SK-N-SH (cell line): ENCODE results near the gene CNTN2. TPM values are rescaled to one million over a fixed set of nuclear protein-coding genes. Genes with fewer than 3 reads are reported as not detected.

Experiments
- CTCF ChIA-PET: fragments of 300-600, 350-600 bp; formaldehyde crosslinking; extraction: SDS; loops from one replicate; lab custom pipeline; 2021; lab: Yijun Ruan, JAX
- POLR2A ChIA-PET: fragments of 350-600 bp; sonication (Branson Sonifier 250); formaldehyde crosslinking; extraction: SDS; loops from one replicate; lab custom pipeline; 2020; ENCODE audit warnings: antibody characterized with exemption, inconsistent platforms; lab: Yijun Ruan, JAX
- DNase-seq: peaks from one replicate; pipeline ENCODE4 v3.0.0; 2012
- H2AFZ ChIP-seq: fragments of 200-600 bp; sonication (generic); 2 replicates; pipeline ENCODE4 v1.8.1; 2016; ENCODE audit warnings: antibody characterized with exemption, mild to moderate bottlenecking, low read depth
- H3F3A ChIP-seq: fragments of 200-600 bp; sonication (generic); replicated peaks from 2 replicates; pipeline ENCODE3; 2016; ENCODE audit warnings: antibody characterized with exemption, mild to moderate bottlenecking; ENCODE audit not compliant: insufficient read depth
- H3K27ac ChIP-seq, 2 experiments: fragments of 200-500 bp in 1 of 2; fragments of 200-600 bp in 1 of 2; sonication (Bioruptor generic) in 1 of 2; sonication (generic), shearing (Covaris generic) in 1 of 2; 2 replicates each; pipeline versions ENCODE4 v1.5.1 to v1.6.1; 2014 to 2016; ENCODE audit warnings: low read depth in 2 of 2, inconsistent platforms in 1 of 2, low read length in 1 of 2, mild to moderate bottlenecking in 1 of 2, mixed read lengths in 1 of 2
- H3K27me3 ChIP-seq: fragments of 200-600 bp; sonication (generic), shearing (Covaris generic); 2 replicates; pipeline ENCODE4 v1.6.1; 2016; ENCODE audit warnings: mixed run types; ENCODE audit not compliant: insufficient read depth
- H3K36me3 ChIP-seq, 2 experiments: fragments of 200-500 bp in 1 of 2; fragments of 200-600 bp in 1 of 2; sonication (Bioruptor generic) in 1 of 2; sonication (generic) in 1 of 2; replicated peaks in 1 of 2; 2 replicates each; pipeline versions ENCODE3 to v1.5.1; 2014 to 2016; ENCODE audit warnings: low read length in 1 of 2, mild to moderate bottlenecking in 1 of 2; ENCODE audit not compliant: insufficient read depth in 2 of 2, control insufficient read depth in 1 of 2
- H3K4me1 ChIP-seq, 2 experiments: fragments of 200-500 bp in 1 of 2; fragments of 200-600 bp in 1 of 2; sonication (Bioruptor generic) in 1 of 2; sonication (generic), shearing (Covaris generic) in 1 of 2; 2 replicates each; pipeline versions ENCODE4 v1.5.1 to v1.6.1; 2014 to 2016; ENCODE audit warnings: low read depth in 1 of 2, low read length in 1 of 2, mixed run types in 1 of 2; ENCODE audit not compliant: insufficient read depth in 2 of 2, control insufficient read depth in 1 of 2
- H3K4me2 ChIP-seq: fragments of 200-600 bp; sonication (generic), shearing (Covaris generic); 2 replicates; pipeline ENCODE4 v1.6.1; 2017; ENCODE audit warnings: mixed run types
- H3K4me3 ChIP-seq, 2 experiments: fragments of 200-500 bp in 1 of 2; fragments of 200-600 bp in 1 of 2; sonication (Bioruptor generic) in 1 of 2; sonication (generic), shearing (Covaris generic) in 1 of 2; 2 replicates each; pipeline versions ENCODE4 v1.5.1 to v1.8.1; 2014 to 2016; ENCODE audit warnings: low read depth in 2 of 2, inconsistent platforms in 1 of 2, low read length in 1 of 2, mild to moderate bottlenecking in 1 of 2, mixed read lengths in 1 of 2, moderate library complexity in 1 of 2
- H3K79me2 ChIP-seq: fragments of 200-600 bp; sonication (generic); 2 replicates; pipeline ENCODE4 v1.8.1; 2017; ENCODE audit warnings: mild to moderate bottlenecking; ENCODE audit not compliant: insufficient read depth
- H3K9ac ChIP-seq: fragments of 200-600 bp; sonication (generic); 2 replicates; pipeline ENCODE4 v1.6.1; 2017; ENCODE audit warnings: mixed run types
- H3K9me2 ChIP-seq: fragments of 200-600 bp; sonication (generic); 2 replicates; pipeline ENCODE4 v1.6.1; 2017; ENCODE audit warnings: mixed run types
- H3K9me3 ChIP-seq: fragments of 200-600 bp; sonication (generic); 2 replicates; pipeline ENCODE4 v1.6.1; 2017; ENCODE audit warnings: mixed run types, mild to moderate bottlenecking, moderate library complexity
- H4K20me1 ChIP-seq: fragments of 200-600 bp; sonication (generic); 2 replicates; pipeline ENCODE4 v1.6.1; 2017; ENCODE audit warnings: mild to moderate bottlenecking, mixed run types; ENCODE audit not compliant: insufficient read depth
- CHD2 ChIP-seq: fragments of 150-350 bp; IDR thresholded peaks from 2 replicates; pipeline ENCODE4 v1.6.1; 2018; ENCODE audit warnings: low read length; ENCODE audit not compliant: partially characterized antibody
- ELF1 ChIP-seq: IDR thresholded peaks from 2 replicates; pipeline ENCODE4 v1.4.0; 2012
- EP300 ChIP-seq, 2 experiments: IDR thresholded peaks; 2 replicates each; pipeline versions ENCODE4 v1.4.0 to v1.6.1; 2012; ENCODE audit warnings: borderline replicate concordance in 1 of 2, low read depth in 1 of 2, low read length in 1 of 2
- EZH2phosphoT487 ChIP-seq: fragments of 200-600 bp; sonication (generic); IDR thresholded peaks from 2 replicates; pipeline ENCODE4 v1.6.1; 2017; ENCODE audit warnings: low read depth, mixed run types, mild to moderate bottlenecking, antibody characterized with exemption, moderate library complexity, borderline replicate concordance
- FOSL2 ChIP-seq: IDR thresholded peaks from 2 replicates; pipeline ENCODE4 v1.4.0; 2012; ENCODE audit warnings: low read depth, mild to moderate bottlenecking, moderate library complexity, borderline replicate concordance
- FOXJ3 ChIP-seq: sonication (generic); formaldehyde crosslinking; IDR thresholded peaks from 2 replicates; pipeline ENCODE4 v1.5.1; 2020; ENCODE audit warnings: mild to moderate bottlenecking, missing genetic modification reagents
- FOXM1 ChIP-seq: IDR thresholded peaks from 2 replicates; pipeline ENCODE4 v1.4.0; 2012; ENCODE audit warnings: low read depth, mild to moderate bottlenecking
- GABPA ChIP-seq: IDR thresholded peaks from 2 replicates; pipeline ENCODE4 v1.4.0; 2012; ENCODE audit warnings: low read depth, mild to moderate bottlenecking
- JUND ChIP-seq: IDR thresholded peaks from 2 replicates; pipeline ENCODE4 v1.4.0; 2012
- MXI1 ChIP-seq: IDR thresholded peaks from 2 replicates; pipeline ENCODE4 v1.6.1; 2012; ENCODE audit warnings: mild to moderate bottlenecking, low read depth, low read length, improper control_type of control experiment
- NRF1 ChIP-seq: IDR thresholded peaks from 2 replicates; pipeline ENCODE4 v1.6.1; 2012; ENCODE audit warnings: low read depth, mild to moderate bottlenecking, low read length
- POLR2AphosphoS5 ChIP-seq: IDR thresholded peaks from 2 replicates; pipeline ENCODE4 v1.6.1; 2012; ENCODE audit warnings: low read depth, low read length
- RAD21 ChIP-seq: IDR thresholded peaks from 2 replicates; pipeline ENCODE4 v1.6.1; 2012; ENCODE audit warnings: mild to moderate bottlenecking, low read length
- RCOR1 ChIP-seq: fragments of 150-350 bp; IDR thresholded peaks from 2 replicates; pipeline ENCODE4 v1.6.1; 2017; ENCODE audit warnings: antibody characterized with exemption, low read length
- SIN3A ChIP-seq: IDR thresholded peaks from 2 replicates; pipeline ENCODE4 v1.6.1; 2012; ENCODE audit warnings: low read depth, mild to moderate bottlenecking, low read length, moderate library complexity, borderline replicate concordance
- SMC3 ChIP-seq: IDR thresholded peaks from 2 replicates; pipeline ENCODE4 v1.6.1; 2012; ENCODE audit warnings: low read depth, low read length, improper control_type of control experiment
- TAF1 ChIP-seq: IDR thresholded peaks from 2 replicates; pipeline ENCODE4 v1.6.1; 2012; ENCODE audit warnings: low read depth, mild to moderate bottlenecking, low read length, moderate library complexity, borderline replicate concordance
- TCF12 ChIP-seq: IDR thresholded peaks from 2 replicates; pipeline ENCODE4 v1.4.0; 2012
- TEAD4 ChIP-seq: IDR thresholded peaks from 2 replicates; pipeline ENCODE4 v1.4.0; 2012; ENCODE audit warnings: mild to moderate bottlenecking, borderline replicate concordance; ENCODE audit not compliant: insufficient read depth
- YY1 ChIP-seq: IDR thresholded peaks from 2 replicates; pipeline ENCODE4 v1.4.0; 2012; ENCODE audit warnings: low read depth, mild to moderate bottlenecking
- WGBS: methylation state at CpG from one replicate; pipeline ENCODE4 v1.1.6; 2017; ENCODE audit warnings: low lambda C conversion rate; 5-methylcytosine and 5-hydroxymethylcytosine counted together
- polyA plus RNA-seq, 3 experiments: library from polyadenylated mRNA; depleted of rRNA; stranded (reverse); fragments of >200 nt; gene quantifications; 2 replicates each; pipeline ENCODE4 v1.2.3, GENCODE V29; 2012
- TF ChIP-seq, protein P1 (sequence below): IDR thresholded peaks from 2 replicates; pipeline ENCODE4 v1.4.0; 2012; ENCODE audit warnings: low read depth, borderline replicate concordance
- TF ChIP-seq, protein P2 (sequence below): IDR thresholded peaks from 2 replicates; pipeline ENCODE4 v1.6.1; 2012; ENCODE audit warnings: mild to moderate bottlenecking, low read depth, low read length, moderate library complexity
- TF ChIP-seq, protein P3 (sequence below): IDR thresholded peaks from 2 replicates; pipeline ENCODE4 v1.4.0; 2012; ENCODE audit warnings: low read depth
- TF ChIP-seq, protein P4 (sequence below): fragments of 150-350 bp; IDR thresholded peaks from 2 replicates; pipeline ENCODE4 v1.6.1; 2016; ENCODE audit warnings: mild to moderate bottlenecking, low read depth, low read length
- TF ChIP-seq, protein P5 (sequence below): IDR thresholded peaks from 2 replicates; pipeline ENCODE4 v1.4.0; 2012; ENCODE audit warnings: low read depth, borderline replicate concordance

CNTN2 gene
- polyA plus RNA-seq, 1 of the 3 experiments (the other 2 are of a cell fraction), result 0.02 TPM

DNA sequence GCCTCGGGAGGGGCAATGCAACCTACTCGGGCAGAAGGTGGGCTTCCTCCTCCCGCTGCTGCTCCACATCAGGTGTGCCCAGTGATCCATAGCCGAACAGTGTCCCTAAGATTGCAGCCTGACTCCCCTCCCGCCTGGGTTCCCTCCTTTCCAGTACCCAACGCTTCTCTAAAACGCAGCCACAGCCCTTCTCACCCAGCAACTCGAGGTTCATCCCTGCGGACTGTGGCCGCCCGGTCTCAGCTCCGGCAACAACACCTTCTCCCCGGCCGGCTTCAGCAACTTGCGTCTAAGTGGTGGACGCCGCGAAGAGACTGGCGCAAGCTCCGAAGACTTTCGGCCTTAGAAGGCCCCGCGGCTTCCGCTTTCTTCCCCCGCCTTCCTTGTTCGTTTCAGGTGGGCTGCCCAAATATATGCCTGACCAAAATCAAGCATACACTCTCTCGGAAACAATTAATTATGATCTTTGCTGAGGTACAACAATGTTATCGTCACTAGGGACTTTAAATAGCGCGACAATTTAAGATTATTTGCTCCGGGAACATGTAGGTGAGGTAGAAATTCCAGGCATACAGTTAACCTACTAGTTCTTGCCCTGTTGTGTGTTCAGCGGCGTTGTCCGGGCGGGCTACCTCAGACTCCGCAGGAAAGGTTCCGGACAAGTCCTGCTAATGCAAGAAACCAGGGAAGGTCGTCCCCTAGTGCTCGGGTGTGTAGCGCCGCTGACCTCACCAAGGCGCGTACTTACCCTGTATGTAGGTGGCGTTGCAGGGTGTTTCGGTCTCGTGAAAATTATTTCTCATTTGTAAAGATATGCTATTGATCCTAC lies 78.9 kb downstream of the CNTN2 start, which contains the start of gene RBBP5:
TSS of gene RBBP5 (minus strand) at position 319 of the 829 bp plus-strand sequence. CDS start at position 214, 105 bp downstream.
- peaks cover 11 to 17% of the 10 kb centered on the region in 2 experiments; a peak in 3 of 4 replicates for H3K4me1 ChIP-seq
- H3K4me2 ChIP-seq, result peak within 1 kb of the TSS; percentile 87
- H2AFZ ChIP-seq, result peak within 1 kb of the TSS; percentile 94
- peak; percentile 84 for DNase-seq
- H3K9me3 ChIP-seq, result no peaks in the 10 kb centered on the region
- no peaks in the 10 kb centered on the region for H3K9me2 ChIP-seq
- no peaks in the 10 kb centered on the region for H4K20me1 ChIP-seq
- peak within 1 kb of the TSS; percentile 80 to 92 for H3K4me3 ChIP-seq
- peak within 1 kb of the TSS; percentile 87 to 96 for H3K27ac ChIP-seq
- H3K9ac ChIP-seq, result peak within 1 kb of the TSS; percentile 95
- no peaks in the 10 kb centered on the region for H3K27me3 ChIP-seq
- peaks cover 5% of the 10 kb centered on the region for H3F3A ChIP-seq
- H3K36me3 ChIP-seq, result peaks cover 0 to 3% of the 10 kb centered on the region in 2 experiments
- POLR2A ChIA-PET, result no interaction called here
- WGBS, result 0% methylated on average over 35 of the region's 46 CpGs
- peaks cover 47% of the 10 kb centered on the region for H3K79me2 ChIP-seq
- CTCF ChIA-PET, result interaction anchor here (0.6 to 3.7 kb wide), 23 partner anchors 11 to 203 kb away, joined by 3 to 19 read pairs (median 3); no protein-coding TSS in a partner anchor
- TF ChIP-seq SMC3 (peak; percentile 64), NRF1 (peak; percentile 33; the same call in 1 of the 2 replicates), EP300 (IDR thresholded peaks at IDR 0.05; ENCODE audit: borderline replicate concordance in 1 of 2, low read depth in 1 of 2, low read length in 1 of 2) (peak in 1 of 2 experiments; percentile 36; a peak in 1 of 4 replicates), TEAD4 (peak; percentile 45; the same call in 1 of the 2 replicates), GABPA (peak; percentile 84), MXI1 (peak; percentile 76; the same call in 1 of the 2 replicates), FOSL2 (peak; percentile 37; the same call in 1 of the 2 replicates), RCOR1 (peak; percentile 77), JUND (no peak), SIN3A (peak; percentile 70), TAF1 (peak; percentile 77; the same call in 1 of the 2 replicates), YY1 (peak; percentile 79; the same call in 1 of the 2 replicates), POLR2AphosphoS5 (peak; percentile 96), FOXM1 (peak; percentile 70; the same call in 1 of the 2 replicates), TCF12 (peak; percentile 51; the same call in 1 of the 2 replicates), ELF1 (peak; percentile 91), RAD21 (peak; percentile 55), FOXJ3 (peak; percentile 79), EZH2phosphoT487 (no peak), CHD2 (peak; percentile 83)
- TF ChIP-seq, protein P1, sequence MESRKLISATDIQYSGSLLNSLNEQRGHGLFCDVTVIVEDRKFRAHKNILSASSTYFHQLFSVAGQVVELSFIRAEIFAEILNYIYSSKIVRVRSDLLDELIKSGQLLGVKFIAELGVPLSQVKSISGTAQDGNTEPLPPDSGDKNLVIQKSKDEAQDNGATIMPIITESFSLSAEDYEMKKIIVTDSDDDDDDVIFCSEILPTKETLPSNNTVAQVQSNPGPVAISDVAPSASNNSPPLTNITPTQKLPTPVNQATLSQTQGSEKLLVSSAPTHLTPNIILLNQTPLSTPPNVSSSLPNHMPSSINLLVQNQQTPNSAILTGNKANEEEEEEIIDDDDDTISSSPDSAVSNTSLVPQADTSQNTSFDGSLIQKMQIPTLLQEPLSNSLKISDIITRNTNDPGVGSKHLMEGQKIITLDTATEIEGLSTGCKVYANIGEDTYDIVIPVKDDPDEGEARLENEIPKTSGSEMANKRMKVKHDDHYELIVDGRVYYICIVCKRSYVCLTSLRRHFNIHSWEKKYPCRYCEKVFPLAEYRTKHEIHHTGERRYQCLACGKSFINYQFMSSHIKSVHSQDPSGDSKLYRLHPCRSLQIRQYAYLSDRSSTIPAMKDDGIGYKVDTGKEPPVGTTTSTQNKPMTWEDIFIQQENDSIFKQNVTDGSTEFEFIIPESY, result peak; percentile 66; the same call in 1 of the 2 replicates
- TF ChIP-seq, protein P2, sequence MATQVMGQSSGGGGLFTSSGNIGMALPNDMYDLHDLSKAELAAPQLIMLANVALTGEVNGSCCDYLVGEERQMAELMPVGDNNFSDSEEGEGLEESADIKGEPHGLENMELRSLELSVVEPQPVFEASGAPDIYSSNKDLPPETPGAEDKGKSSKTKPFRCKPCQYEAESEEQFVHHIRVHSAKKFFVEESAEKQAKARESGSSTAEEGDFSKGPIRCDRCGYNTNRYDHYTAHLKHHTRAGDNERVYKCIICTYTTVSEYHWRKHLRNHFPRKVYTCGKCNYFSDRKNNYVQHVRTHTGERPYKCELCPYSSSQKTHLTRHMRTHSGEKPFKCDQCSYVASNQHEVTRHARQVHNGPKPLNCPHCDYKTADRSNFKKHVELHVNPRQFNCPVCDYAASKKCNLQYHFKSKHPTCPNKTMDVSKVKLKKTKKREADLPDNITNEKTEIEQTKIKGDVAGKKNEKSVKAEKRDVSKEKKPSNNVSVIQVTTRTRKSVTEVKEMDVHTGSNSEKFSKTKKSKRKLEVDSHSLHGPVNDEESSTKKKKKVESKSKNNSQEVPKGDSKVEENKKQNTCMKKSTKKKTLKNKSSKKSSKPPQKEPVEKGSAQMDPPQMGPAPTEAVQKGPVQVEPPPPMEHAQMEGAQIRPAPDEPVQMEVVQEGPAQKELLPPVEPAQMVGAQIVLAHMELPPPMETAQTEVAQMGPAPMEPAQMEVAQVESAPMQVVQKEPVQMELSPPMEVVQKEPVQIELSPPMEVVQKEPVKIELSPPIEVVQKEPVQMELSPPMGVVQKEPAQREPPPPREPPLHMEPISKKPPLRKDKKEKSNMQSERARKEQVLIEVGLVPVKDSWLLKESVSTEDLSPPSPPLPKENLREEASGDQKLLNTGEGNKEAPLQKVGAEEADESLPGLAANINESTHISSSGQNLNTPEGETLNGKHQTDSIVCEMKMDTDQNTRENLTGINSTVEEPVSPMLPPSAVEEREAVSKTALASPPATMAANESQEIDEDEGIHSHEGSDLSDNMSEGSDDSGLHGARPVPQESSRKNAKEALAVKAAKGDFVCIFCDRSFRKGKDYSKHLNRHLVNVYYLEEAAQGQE, result peak; percentile 69
- TF ChIP-seq, protein P3, sequence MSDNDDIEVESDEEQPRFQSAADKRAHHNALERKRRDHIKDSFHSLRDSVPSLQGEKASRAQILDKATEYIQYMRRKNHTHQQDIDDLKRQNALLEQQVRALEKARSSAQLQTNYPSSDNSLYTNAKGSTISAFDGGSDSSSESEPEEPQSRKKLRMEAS, result peak; percentile 87
- TF ChIP-seq, protein P4, sequence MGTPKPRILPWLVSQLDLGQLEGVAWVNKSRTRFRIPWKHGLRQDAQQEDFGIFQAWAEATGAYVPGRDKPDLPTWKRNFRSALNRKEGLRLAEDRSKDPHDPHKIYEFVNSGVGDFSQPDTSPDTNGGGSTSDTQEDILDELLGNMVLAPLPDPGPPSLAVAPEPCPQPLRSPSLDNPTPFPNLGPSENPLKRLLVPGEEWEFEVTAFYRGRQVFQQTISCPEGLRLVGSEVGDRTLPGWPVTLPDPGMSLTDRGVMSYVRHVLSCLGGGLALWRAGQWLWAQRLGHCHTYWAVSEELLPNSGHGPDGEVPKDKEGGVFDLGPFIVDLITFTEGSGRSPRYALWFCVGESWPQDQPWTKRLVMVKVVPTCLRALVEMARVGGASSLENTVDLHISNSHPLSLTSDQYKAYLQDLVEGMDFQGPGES, result no peak
- TF ChIP-seq, protein P5, sequence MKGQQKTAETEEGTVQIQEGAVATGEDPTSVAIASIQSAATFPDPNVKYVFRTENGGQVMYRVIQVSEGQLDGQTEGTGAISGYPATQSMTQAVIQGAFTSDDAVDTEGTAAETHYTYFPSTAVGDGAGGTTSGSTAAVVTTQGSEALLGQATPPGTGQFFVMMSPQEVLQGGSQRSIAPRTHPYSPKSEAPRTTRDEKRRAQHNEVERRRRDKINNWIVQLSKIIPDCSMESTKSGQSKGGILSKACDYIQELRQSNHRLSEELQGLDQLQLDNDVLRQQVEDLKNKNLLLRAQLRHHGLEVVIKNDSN, result no peak; the same call in 1 of the 2 replicates
